ENCODE measurements around the gene MCRS1.

- no peak for TF ChIP-seq TAF1 (conservative IDR thresholded peaks at IDR 0.05)
- no peak for TF ChIP-seq CTCF (IDR thresholded peaks at IDR 0.05; ENCODE audit: low read depth, low read length, missing input control)
- TF ChIP-seq REST (IDR thresholded peaks at IDR 0.05) = no peak
- TF ChIP-seq RAD21 (IDR thresholded peaks at IDR 0.05) = no peak
- TF ChIP-seq GABPA (IDR thresholded peaks at IDR 0.05 in 1 of 2, conservative IDR thresholded peaks at IDR 0.05 in 1 of 2) = no peak
- TF ChIP-seq EGR1 (IDR thresholded peaks at IDR 0.05; ENCODE audit: low read depth in 2 of 2) = no peak
- no peak for TF ChIP-seq YY1 (IDR thresholded peaks at IDR 0.05)
Measured at GRCh38 chr12:49567302-49567610, 686 bp downstream of the MCRS1 start.
